HCT116 (cell line): ENCODE results near the gene GBE1. TPM values are rescaled to one million over a fixed set of nuclear protein-coding genes. Genes with fewer than 3 reads are reported as not detected.

Source experiments
- ATAC-seq: fragments of 200-7000 bp; cut with Tn5 transposase; 2 replicates; pipeline ENCODE4 v1.9.1; 2020; ENCODE audit warnings: mild to moderate bottlenecking, moderate library complexity
- BruUV-seq: library from RNA; stranded (reverse); fragments of 400-500 nt; replicated peaks from 2 replicates; lab custom pipeline; 2021; lab: Mats Ljungman, UMichigan
- CTCF ChIA-PET: fragments of 300-600 bp; sonication (Branson Sonifier 250); formaldehyde crosslinking; loops from one replicate; lab custom pipeline; 2021; ENCODE audit warnings: antibody characterized with exemption; lab: Charles Lee
- POLR2A ChIA-PET: fragments of 300-600, 350-600 bp; sonication (Branson Sonifier 250); formaldehyde crosslinking; loops from one replicate; lab custom pipeline; 2021; ENCODE audit warnings: antibody characterized with exemption; lab: Charles Lee
- RAD21 ChIA-PET, 2 experiments: fragments of 300-600 bp; sonication (Branson Sonifier 250); formaldehyde crosslinking; loops; one replicate each; lab custom pipeline; 2023; ENCODE audit warnings: low total read pairs in 2 of 2; ENCODE audit not compliant: uncharacterized antibody in 2 of 2, unreplicated experiment in 2 of 2, low non-redundant PET in 1 of 2; lab: Charles Lee
- DNase-seq: peaks from one replicate; pipeline ENCODE4 v3.0.0-alpha.2; 2010; ENCODE audit warnings: low read depth, low spot score
- H2AFZ ChIP-seq: fragments of 200-600 bp; shearing (Covaris generic), sonication (generic); 2 replicates; pipeline ENCODE4 v1.6.1; 2017; ENCODE audit warnings: low read depth, mixed run types, mixed read lengths, antibody characterized with exemption, low read length; ENCODE audit not compliant: poor library complexity, severe bottlenecking
- H3K27ac ChIP-seq: 2 replicates; pipeline ENCODE4 v1.5.1; 2012; ENCODE audit warnings: low read depth, low read length
- H3K27me3 ChIP-seq: fragments of 200-600 bp; sonication (generic); 2 replicates; pipeline ENCODE4 v1.6.1; 2016; ENCODE audit warnings: mixed run types, low read length, mixed read lengths; ENCODE audit not compliant: insufficient read depth
- H3K36me3 ChIP-seq, 2 experiments: fragments of 200-500 bp in 1 of 2; fragments of 200-600 bp in 1 of 2; sonication (Bioruptor generic) in 1 of 2; sonication (generic) in 1 of 2; 2 replicates each; pipeline versions ENCODE4 v1.5.1 to v1.6.1; 2014 to 2016; ENCODE audit warnings: low read length in 2 of 2, inconsistent platforms in 1 of 2, mixed read lengths in 1 of 2, mixed run types in 1 of 2; ENCODE audit not compliant: insufficient read depth in 2 of 2, control insufficient read depth in 1 of 2
- H3K4me1 ChIP-seq, 2 experiments: fragments of 200-600 bp in 1 of 2; sonication (generic) in 1 of 2; 2 replicates each; pipeline versions ENCODE4 v1.5.1 to v1.6.1; 2012 to 2017; ENCODE audit warnings: low read length in 2 of 2, inconsistent platforms in 1 of 2, mild to moderate bottlenecking in 1 of 2, mixed read lengths in 1 of 2, mixed run types in 1 of 2, moderate library complexity in 1 of 2; ENCODE audit not compliant: insufficient read depth in 2 of 2, control insufficient read depth in 1 of 2
- H3K4me2 ChIP-seq: fragments of 200-600 bp; sonication (generic); 2 replicates; pipeline ENCODE4 v1.6.1; 2017; ENCODE audit warnings: mixed run types, low read length, mixed read lengths
- H3K4me3 ChIP-seq, 2 experiments: fragments of 200-600 bp in 1 of 2; sonication (generic) in 1 of 2; replicated peaks in 1 of 2; 2 replicates each; pipeline ENCODE4 v1.5.1; 2011 to 2016; ENCODE audit warnings: low read length in 2 of 2, control low read depth in 1 of 2, low read depth in 1 of 2, mild to moderate bottlenecking in 1 of 2, mixed read lengths in 1 of 2, mixed run types in 1 of 2
- H3K79me2 ChIP-seq: fragments of 200-600 bp; sonication (generic); 2 replicates; pipeline ENCODE4 v1.6.1; 2017; ENCODE audit warnings: mild to moderate bottlenecking, mixed run types, low read length, moderate library complexity, mixed read lengths; ENCODE audit not compliant: insufficient read depth
- H3K9ac ChIP-seq: fragments of 200-600 bp; sonication (generic); 2 replicates; pipeline ENCODE4 v1.6.1; 2016; ENCODE audit warnings: low read length, mixed read lengths
- H3K9me2 ChIP-seq: fragments of 200-600 bp; sonication (generic), shearing (Covaris generic); 2 replicates; pipeline ENCODE4 v1.6.1; 2017; ENCODE audit warnings: mixed run types, mild to moderate bottlenecking, moderate library complexity; ENCODE audit not compliant: insufficient read depth
- H3K9me3 ChIP-seq, 2 experiments: fragments of 200-500 bp in 1 of 2; fragments of 200-600 bp in 1 of 2; sonication (Bioruptor generic) in 1 of 2; sonication (generic) in 1 of 2; 2 replicates each; pipeline ENCODE4 v1.6.1; 2014 to 2017; ENCODE audit warnings: low read length in 2 of 2, mixed read lengths in 2 of 2, inconsistent platforms in 1 of 2, low read depth in 1 of 2, mild to moderate bottlenecking in 1 of 2, mixed run types in 1 of 2, moderate library complexity in 1 of 2; ENCODE audit not compliant: control insufficient read depth in 1 of 2, insufficient read depth in 1 of 2
- H4K20me1 ChIP-seq: fragments of 200-600 bp; sonication (generic), shearing (Covaris generic); 2 replicates; pipeline ENCODE4 v1.6.1; 2017; ENCODE audit warnings: mixed run types, mild to moderate bottlenecking, moderate library complexity; ENCODE audit not compliant: insufficient read depth
- CEBPB ChIP-seq: IDR thresholded peaks from 2 replicates; pipeline ENCODE4 v1.6.1; 2012; ENCODE audit warnings: low read depth
- ELF1 ChIP-seq: IDR thresholded peaks from 2 replicates; pipeline ENCODE4 v1.6.1; 2012; ENCODE audit warnings: low read depth, borderline replicate concordance
- EZH2phosphoT487 ChIP-seq: fragments of 200-600 bp; IDR thresholded peaks from 2 replicates; pipeline ENCODE4 v1.6.1; 2018; ENCODE audit warnings: antibody characterized with exemption, borderline replicate concordance
- FOSL1 ChIP-seq: IDR thresholded peaks from 2 replicates; pipeline ENCODE4 v1.6.1; 2012; ENCODE audit warnings: low read depth
- JUND ChIP-seq: IDR thresholded peaks from 2 replicates; pipeline ENCODE4 v1.6.1; 2012
- MAX ChIP-seq: IDR thresholded peaks from 2 replicates; pipeline ENCODE4 v1.6.1; 2012
- POLR2A ChIP-seq: IDR thresholded peaks from 2 replicates; pipeline ENCODE4 v1.7.0; 2011; ENCODE audit warnings: borderline replicate concordance; ENCODE audit not compliant: insufficient read depth, insufficient read length; ENCODE audit errors: extremely low read depth
- POLR2AphosphoS5 ChIP-seq: IDR thresholded peaks from 2 replicates; pipeline ENCODE4 v1.6.1; 2011; ENCODE audit warnings: mild to moderate bottlenecking, low read depth, low read length, moderate library complexity
- RAD21 ChIP-seq: IDR thresholded peaks from 2 replicates; pipeline ENCODE4 v1.6.1; 2012; ENCODE audit warnings: low read depth, mild to moderate bottlenecking
- SIN3A ChIP-seq: IDR thresholded peaks from 2 replicates; pipeline ENCODE4 v1.6.1; 2012; ENCODE audit warnings: low read depth
- SRF ChIP-seq: IDR thresholded peaks from 2 replicates; pipeline ENCODE4 v1.6.1; 2012; ENCODE audit warnings: low read depth
- TCF7L2 ChIP-seq: IDR thresholded peaks from 2 replicates; pipeline ENCODE4 v1.7.0; 2011; ENCODE audit warnings: borderline replicate concordance, inconsistent platforms; ENCODE audit not compliant: insufficient read depth, insufficient read length; ENCODE audit errors: extremely low read depth
- YY1 ChIP-seq: IDR thresholded peaks from 2 replicates; pipeline ENCODE4 v1.6.1; 2011; ENCODE audit warnings: low read length, low read depth, moderate library complexity, mild to moderate bottlenecking; ENCODE audit not compliant: insufficient replicate concordance; ENCODE audit errors: extremely low read depth
- ZBTB33 ChIP-seq: IDR thresholded peaks from 2 replicates; pipeline ENCODE4 v1.6.1; 2011; ENCODE audit warnings: mild to moderate bottlenecking, low read length, moderate library complexity; ENCODE audit not compliant: insufficient replicate concordance; ENCODE audit errors: extremely low read depth
- intact Hi-C: fragments of 100-400 bp; cut with micrococcal nuclease; formaldehyde crosslinking; loops from 2 replicates; pipeline ENCODE4 v1.10.0; 2022
- total RNA-seq: library from RNA; stranded (reverse); gene quantifications from one replicate; pipeline ENCODE4 v1.2.1, GENCODE V29; 2021; ENCODE audit not compliant: unreplicated experiment

The GBE1 gene
- total RNA-seq, 1 experiment from 2014 or later, result 27.7 TPM

- no peaks in the 10 kb centered on the region for H3K9me3 ChIP-seq
- no peak overlapping the region for H3K4me2 ChIP-seq
- H3K36me3 ChIP-seq, result no peaks in the 10 kb centered on the region
- TF ChIP-seq MAX (no peak), YY1 (no peak), TCF7L2 (no peak), FOSL1 (no peak), RAD21 (no peak), SIN3A (no peak), SRF (no peak), CEBPB (no peak), EZH2phosphoT487 (no peak), ELF1 (no peak), ZBTB33 (no peak), POLR2AphosphoS5 (no peak), POLR2A (no peak), JUND (no peak)
- TF ChIP-seq, all 23 proteins: peak for 0
- Histone ChIP-seq H4K20me1 (no peaks in the 10 kb centered on the region), H3K9me2 (no peaks in the 10 kb centered on the region), H3K4me3 (no peak overlapping the region), H3K9ac (no peak overlapping the region), H2AFZ (no peak overlapping the region), H3K4me1 (no peaks in the 10 kb centered on the region), H3K27ac (no peak overlapping the region), H3K79me2 (no peaks in the 10 kb centered on the region), H3K27me3 (peaks cover 16% of the 10 kb centered on the region)
- no TSS peak for BruUV-seq
- DNase-seq (no peak), ATAC-seq (no peak)
- POLR2A ChIA-PET, result no interaction called here
- intact Hi-C loops, result no loop called here
- RAD21 ChIA-PET, result no interaction called here
- CTCF ChIA-PET, result no interaction called here
Measured at GRCh38 chr3:81443958-81444357, 317.5 kb downstream of the GBE1 start.
